Measurements from ENCODE around the gene CEACAM1.

- TF ChIP-seq CTCF (IDR thresholded peaks at IDR 0.05) (no peak), POLR2A (IDR thresholded peaks at IDR 0.05) (no peak)
Measured at GRCh38 chr19:42553292-42554045, 25.2 kb upstream of the CEACAM1 start.

Data from breast epithelium (tissue), 3 donors.